Stimulated activated CD8-positive, alpha-beta memory T cell treated with anti-CD3 and anti-CD28 coated beads, Interleukin-12 subunit alpha, Interleukin-12 subunit beta, amount 100 ng/mL, for 24 hours (primary cell): ENCODE measurements around the gene IL11.

Experiments used
- DNase-seq: peaks from one replicate; pipeline ENCODE4 v3.0.0-alpha.2; 2020; ENCODE audit errors: extremely low read depth

The IL11 gene

DNA sequence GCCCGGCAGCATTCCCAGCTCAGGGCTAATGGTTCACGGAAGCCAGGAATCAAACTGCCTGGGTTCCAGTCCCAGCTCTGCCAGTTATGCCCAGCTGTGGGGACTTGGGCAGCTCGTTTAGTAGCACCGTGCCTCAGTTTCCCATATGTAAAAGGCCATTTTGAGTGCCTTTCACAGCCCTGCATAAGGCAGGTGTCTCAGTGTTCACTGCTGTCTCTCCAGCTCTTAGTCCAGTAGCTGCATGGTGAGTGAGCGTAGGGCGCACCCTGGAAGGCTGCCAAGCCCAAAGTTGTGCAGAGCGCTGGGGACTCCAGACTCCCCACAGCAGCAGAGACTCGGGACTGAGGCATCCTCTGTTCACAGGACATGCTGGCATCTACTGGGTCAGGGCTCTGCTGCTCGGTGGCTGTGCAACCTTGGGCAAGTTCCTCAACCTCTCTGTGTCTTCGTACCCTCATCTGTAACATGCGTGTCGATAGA lies 21.0 kb upstream of the IL11 start:
- no peak for DNase-seq

DNA sequence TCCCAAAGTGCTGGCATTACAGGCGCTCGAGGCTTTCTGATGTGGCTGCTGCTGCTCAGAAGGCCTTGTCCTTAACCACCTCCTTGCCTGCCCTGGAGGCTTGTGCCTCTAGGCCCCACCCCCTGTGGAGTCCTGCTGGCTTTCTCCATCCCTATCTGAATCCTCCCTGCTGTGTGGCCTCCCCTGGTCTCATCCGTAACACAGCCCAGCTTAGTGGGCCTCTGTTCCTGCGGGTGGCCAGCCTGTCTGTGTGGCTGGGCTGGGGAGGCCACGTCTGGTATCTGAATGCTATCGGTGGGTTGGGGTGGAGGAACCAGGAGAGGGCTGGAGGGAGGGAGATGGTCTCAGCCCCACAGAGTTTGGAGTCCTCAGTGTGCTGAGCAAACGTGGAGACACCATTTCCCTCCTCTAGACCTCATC lies 20.2 kb upstream of the IL11 start:
- DNase-seq = no peak

DNA sequence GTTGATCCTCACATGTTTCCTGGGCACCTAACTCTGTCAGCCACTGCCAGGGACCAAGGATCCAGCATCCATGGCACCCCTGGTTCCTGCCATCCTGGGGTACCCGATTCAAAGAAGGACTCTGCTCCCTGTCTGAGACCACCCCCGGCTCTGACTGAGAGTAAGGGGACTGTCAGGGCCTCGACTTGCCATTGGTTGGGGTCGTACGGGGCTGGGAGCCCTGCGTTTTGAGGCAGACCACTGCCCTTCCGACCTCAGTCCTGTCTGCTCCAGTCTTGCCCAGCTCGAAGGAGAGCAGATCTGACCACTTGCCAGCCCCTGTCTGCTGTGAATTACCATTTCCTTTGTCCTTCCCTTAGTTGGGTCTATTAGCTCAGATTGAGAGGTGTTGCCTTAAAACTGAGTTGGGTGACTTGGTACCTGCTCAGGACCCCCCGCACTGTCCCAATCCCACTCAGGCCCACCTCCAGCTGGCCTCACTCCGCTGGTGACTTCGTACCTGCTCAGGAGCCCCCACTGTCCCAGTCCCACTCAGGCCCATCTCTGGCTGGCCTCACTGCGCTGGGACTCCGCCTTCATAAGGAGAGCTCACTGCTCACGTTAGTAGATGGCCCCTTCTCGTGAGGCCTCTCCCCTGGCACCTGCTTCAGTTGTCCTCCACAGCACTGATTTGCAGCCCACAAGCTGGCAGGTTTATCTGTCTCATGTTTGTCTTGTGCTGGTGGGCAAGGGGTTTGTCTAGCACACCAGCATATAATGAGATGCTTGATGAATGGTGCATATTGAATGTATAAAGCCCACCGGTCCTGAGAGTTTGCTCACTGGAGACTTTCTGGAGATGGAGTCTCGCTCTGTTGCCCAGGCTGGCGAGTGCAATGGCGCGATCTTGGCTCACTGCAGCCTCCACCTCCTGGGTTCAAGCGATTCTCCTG lies 19.4 kb upstream of the IL11 start:
- DNase-seq = no peak

DNA sequence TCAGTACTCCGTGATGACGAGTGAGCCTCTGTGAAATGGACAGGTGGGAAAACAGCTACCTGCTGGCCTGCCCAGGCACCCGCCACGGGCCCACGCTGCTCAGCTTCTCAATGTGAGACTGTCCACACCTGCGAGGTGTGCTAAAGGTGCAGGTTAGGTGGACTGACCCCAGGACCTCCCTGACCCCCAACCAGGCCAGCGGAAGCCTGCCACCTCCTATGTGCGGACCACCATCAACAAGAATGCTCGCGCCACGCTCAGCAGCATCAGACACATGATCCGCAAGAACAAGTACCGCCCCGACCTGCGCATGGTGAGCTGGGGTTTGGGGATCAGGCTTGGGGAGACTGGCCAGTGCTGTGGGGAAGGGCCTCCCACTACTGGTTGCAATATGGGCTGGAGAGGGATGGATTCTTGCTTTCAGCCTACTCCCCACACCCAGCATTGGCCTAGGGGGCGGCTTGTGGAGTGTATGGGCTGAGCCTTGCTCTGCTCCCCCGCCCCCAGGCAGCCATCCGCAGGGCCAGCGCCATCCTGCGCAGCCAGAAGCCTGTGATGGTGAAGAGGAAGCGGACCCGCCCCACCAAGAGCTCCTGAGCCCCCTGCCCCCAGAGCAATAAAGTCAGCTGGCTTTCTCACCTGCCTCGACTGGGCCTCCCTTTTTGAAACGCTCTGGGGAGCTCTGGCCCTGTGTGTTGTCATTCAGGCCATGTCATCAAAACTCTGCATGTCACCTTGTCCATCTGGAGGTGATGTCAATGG lies 17.7 kb upstream of the IL11 start:
- no peak for DNase-seq

DNA sequence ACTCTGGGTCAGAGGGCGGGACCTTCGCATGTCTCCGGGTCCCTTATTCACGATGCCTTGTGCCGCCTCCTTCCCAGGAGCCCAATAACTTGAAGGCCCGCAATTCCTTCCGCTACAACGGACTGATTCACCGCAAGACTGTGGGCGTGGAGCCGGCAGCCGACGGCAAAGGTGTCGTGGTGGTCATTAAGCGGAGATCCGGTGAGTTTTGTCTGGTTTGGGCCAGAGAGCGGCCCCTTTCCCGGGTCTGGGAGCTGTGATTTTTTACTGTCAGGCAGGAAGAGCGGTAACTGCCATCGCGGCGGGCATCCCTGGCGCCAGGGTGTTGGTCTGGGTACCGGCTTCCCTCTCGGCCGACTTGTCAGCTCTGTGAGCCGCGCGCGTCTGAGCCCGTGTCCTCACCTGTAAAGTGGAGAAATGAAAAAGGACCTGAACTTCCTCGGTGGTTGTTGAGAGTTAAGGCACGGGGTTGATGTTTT lies 16.3 kb upstream of the IL11 start:
- no peak for DNase-seq

DNA sequence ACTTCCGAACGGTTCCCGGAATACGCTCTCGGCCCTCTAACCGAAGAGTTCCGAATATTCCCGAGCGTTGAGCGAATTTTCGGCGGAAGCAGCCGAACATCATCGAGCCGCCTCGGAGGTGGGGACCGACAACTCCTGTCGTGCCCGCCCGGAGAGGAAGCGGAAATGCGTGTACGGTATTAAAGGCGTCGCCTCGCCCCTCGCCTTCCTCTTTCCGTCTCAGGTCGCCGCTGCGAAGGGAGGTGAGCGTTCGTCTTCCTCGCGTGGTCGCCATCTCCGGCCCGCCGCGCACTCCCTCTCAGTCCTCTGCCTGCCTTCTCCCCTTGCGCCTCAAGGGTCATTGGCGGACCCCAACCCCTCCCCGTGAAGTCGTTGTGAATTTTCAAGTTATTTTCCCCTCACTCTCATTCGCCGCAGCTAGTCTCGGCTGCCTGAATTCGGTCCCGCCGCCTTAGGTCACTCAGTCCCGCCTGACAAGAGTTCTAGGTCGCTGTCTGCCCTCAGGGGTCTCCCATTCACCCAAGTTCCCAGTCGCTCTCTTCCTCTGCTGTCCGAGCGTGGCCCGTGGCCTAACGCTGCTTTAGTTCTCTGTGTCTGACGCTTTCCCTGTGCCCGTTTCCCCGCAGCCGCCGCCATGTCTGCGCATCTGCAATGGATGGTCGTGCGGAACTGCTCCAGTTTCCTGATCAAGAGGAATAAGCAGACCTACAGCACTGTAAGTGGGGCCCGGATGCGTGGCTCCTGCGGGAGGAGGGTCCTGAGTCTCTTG lies 15.6 kb upstream of the IL11 start, which contains the start of gene RPL28:
RPL28 (plus strand) TSS at position 209 of the 769 bp plus-strand sequence; CDS start at position 635, 426 bp downstream.
- DNase-seq = peak; percentile 96

DNA sequence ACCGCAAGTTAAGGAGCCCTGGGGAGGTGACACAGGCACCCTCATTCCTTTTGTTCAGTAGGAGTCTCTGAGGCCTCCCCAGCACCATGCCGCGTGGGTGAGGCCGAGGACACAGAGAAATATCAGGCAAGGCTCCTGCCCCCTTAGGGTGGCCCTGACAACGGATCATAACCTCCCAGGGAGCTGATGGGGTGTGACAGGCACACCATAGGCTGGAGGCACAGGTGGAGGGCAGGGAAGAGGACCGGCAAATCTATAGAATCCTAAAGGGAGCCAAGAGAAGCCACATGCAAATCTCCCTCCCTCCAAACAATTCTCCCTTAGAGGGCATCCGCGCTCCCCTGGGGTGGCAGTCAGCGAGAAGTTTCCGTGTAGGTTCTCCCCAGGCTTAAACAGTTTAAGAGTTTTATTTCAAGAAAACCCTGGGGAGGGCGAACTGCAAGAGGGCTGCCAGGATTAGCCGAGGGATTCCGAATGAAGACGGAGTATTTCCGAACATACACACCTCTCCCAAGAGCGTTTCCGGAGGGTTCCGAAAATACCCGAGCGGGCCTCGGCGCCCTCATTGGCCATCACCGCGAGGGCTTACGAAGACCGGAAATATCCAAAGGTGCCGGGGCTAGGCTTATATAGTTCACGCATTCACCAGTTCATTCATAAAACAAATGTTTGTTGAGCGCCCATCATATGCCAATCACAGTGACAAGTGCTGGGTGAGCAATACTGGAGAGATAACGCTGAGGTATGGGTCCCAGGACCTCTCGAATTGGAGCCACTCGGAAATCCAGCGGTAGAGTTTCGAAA lies 14.9 kb upstream of the IL11 start:
- DNase-seq = peak; percentile 80

DNA sequence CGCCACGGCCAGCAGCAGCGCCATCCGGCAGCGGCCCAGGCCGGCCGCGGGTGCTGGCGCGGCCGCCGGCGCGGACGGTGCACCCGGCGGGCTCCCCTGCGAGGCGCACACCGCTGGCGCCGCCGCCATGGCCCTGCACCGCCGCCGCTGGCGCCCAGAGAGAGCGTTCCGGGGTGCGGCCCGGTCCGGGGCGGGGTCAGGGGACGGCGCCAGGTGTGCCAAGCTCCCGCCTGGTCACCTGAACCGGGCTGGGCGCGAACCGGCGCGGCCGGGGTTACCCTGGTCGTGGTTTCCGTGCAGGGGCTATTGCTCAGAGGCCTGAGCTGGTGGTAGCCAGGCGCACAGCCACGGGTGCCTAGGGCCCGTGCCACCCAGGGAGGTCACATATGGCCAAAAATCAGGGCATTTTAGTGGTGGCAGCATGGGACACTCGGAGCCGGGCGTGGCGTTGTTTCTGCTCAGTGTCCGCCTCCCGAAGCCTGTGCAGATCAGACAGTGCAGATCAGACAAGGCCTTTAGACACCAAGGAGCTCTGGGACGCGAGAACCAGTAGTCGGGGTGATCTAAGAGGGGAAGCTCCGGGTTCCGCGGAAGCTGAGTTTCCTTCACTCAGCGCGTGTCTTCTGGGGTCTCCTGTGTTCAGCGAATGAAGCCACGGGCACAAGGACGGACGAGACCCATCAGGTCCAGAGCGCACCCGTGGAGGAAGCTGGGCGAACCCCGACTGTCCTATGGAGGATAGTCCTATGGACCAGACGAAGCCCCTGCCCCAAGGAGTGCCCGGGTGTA lies 14.1 kb upstream of the IL11 start, which contains the start of gene TMEM238:
TMEM238 (minus strand) TSS at position 162 of the 789 bp plus-strand sequence; CDS start at position 129, 33 bp downstream.
- no peak for DNase-seq

DNA sequence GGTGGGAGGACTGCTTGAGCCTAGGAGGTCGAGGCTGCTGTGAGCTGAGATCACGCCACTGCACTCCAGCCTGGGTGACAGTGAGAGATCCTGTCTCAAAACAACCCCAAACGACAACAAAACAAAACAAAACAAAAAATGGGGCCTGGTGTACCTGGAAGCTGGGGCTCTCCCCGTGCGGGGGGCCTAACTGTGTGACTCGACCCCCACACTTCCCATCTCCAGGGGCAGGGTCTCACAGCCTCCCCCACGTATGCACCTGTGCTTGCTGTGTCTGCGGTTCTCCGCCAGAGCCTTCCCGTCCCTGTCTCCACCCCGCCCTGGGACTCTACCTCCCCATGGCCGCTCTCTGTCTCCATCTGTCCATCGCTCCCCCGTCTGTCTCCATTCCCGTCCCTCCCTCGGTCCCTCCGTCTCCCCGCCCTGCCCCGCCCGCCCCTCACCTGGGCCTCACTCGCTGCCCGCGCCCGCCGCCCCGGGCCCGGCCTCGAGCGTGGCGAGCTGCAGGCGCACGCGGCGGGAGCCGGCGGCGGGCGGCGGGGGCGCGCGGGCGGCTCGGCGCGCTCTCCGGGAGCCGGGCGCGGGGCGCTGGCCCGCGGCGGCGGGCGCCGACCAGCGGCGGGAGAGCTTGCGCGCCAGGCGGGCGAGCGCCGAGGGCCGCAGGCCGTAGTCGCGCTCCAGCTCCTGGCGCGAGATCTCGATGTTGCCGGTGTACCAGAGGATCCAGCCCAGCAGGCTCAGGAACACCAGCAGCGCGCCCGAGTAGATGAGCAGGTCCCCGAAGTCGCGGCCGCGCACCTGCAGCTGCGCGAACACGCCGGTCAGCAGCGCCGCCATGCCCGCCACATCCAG lies 13.2 kb upstream of the IL11 start:
- no peak for DNase-seq

DNA sequence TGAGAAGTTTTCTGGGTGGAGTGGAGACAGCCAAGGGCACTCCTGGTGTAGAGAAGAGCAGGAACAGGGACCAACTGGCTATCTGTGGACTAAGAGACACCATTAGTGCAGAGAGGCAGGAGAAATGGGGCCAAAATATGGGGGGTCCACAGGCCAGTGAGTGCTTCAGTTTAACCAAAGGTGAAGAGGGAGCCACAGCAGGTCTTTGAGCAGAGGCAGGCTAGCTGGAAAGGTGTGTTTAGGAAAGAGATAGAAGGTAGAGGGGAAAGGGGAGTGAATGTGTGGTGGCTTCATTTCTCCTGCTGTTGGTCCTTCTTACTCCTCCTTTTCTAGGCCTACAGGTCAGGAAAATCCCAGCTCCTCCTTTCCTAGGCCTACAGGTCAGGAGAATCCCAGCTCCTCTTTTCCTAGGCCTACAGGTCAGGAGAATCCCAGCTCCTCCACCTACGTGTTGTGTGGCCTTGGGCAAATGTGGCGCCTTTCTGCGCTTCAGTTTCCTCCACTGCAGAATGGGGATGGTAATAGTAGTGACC lies 12.3 kb upstream of the IL11 start:
- no peak for DNase-seq

DNA sequence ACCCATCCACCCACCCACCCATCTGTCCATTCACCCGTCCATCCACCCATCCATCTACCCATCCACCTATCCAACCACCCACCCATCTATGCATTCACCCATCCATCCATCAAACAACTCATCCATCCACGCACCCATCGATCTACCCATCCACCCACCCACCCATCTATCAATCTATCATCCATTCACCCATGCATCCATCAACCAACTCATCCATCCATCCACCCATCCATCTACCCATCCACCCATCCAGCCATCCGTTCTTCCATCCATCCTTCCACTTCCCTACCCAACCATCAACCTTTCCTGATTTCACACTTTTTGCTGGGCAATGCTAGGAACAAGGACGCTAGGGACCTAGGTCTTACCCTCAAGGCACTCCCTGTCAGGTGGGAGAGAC lies 11.8 kb upstream of the IL11 start:
- no peak for DNase-seq

DNA sequence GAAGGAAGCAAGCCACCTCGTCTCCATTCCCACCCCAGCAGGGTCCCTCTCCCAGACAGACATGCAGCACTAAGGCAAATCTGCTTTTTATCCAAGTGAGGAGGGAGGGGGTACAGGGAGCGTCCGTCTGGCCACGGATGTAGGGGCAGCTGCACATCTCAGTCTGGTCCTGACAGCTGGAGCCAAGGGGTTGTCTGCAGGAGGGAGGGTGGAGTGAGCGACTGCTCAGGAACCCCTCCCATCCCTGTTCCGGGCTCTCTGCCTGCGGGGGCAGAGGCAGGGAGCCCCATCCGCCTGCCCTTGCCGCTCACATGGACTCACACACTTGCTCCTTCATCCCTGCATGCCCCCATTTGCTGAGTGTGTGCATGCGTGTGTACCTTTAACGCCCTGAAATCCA lies 8.9 kb upstream of the IL11 start:
- no peak for DNase-seq

DNA sequence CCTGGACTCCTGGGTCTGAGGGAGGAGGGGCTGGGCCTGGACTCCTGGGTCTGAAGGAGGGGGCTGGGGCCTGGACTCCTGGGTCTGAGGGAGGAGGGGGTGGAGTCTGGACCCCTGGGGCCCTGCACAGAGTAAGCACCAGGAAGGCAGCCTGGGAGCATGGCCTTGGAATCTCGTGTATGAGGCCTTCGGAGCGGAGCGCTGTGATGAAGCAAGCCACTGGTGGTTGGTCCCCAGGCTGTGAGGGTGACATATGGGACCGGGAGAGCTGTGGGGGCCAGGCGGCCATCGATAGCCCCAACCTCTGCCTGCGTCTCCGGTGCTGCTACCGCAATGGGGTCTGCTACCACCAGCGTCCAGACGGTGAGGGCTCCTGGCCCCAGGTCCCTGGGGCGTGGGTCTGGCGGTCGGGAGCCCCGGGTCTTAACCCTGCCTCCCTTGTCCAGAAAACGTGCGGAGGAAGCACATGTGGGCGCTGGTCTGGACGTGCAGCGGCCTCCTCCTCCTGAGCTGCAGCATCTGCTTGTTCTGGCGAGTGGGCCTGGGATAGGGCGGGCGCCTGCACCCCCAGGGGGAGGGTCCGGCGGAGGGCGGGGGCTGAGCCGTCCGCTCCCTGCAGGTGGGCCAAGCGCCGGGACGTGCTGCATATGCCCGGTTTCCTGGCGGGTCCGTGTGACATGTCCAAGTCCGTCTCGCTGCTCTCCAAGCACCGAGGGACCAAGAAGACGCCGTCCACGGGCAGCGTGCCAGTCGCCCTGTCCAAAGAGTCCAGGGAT lies 7.3 kb upstream of the IL11 start:
- no peak for DNase-seq

DNA sequence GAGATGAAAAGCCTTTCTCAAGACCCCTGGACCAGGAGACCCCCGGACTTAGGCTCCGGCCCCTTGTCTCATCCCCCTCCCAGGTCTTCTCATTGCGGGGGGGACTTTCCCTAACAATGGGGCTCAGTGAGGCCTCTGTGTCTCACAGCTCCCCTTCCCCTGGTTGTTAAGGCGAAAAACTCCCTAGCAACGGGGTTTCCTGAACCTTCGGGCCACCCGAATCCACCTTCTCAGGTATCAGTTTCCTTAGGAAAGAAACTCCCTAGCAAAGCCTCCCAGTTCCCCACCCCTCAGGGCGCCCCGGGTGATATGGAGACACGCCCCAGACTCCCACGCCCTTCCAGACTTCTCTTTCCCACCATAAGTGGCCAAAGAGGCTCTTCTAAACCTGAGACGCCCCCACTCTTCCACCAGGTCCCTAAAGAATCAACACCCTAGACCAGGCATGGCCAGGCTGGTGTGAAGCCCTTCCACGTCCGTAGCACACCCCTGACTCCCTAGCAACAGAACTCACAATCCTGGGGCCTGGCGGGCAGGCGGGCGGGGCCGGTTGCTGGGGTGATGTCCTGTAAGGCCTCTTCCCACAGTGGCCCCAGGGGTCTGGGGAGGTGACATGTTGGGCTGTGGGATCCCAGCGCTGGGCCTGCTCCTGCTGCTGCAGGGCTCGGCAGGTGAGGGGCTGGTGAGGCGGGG lies 6.1 kb upstream of the IL11 start, which contains the start of gene TMEM190:
TMEM190 (plus strand) TSS at position 586 of the 693 bp plus-strand sequence; CDS start at position 614, 28 bp downstream.
- no peak for DNase-seq

DNA sequence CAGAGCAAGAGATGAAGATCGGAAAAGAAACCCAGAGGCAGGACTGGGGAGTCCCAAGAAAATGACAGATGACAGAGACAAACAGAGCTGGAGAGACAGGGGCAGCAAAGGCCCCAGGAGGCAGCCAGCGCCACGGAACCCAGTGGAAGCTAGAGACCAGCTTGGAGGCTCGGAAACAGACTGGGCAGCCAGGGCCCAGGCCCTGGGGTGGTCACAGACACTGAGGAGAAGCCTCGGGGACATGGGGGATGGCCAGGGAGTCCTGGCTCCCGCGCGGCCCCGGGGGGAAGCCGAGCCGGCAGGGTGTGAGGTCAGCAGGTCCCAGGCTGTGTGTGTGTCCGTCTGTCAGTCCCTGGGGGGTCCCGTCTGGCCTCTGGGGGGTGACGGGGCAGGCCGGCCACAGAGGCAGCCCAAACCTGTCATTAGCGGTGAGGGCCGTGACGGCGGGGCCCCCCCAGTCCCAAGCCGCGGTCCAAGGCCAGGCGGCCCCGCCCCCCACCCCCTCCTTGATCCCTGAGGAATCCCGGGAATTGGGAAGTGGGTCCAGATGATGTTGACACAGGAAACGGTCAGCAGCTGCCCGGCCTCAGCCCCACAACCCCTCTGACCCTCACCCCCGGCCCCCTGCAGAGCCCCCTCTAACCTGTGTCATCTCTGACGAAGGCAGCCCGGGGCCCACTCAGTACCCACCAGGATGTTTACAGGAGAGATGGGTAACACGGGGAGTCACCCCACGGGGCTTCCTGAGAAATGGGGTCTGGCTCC lies 3.9 kb upstream of the IL11 start:
- DNase-seq = no peak

DNA sequence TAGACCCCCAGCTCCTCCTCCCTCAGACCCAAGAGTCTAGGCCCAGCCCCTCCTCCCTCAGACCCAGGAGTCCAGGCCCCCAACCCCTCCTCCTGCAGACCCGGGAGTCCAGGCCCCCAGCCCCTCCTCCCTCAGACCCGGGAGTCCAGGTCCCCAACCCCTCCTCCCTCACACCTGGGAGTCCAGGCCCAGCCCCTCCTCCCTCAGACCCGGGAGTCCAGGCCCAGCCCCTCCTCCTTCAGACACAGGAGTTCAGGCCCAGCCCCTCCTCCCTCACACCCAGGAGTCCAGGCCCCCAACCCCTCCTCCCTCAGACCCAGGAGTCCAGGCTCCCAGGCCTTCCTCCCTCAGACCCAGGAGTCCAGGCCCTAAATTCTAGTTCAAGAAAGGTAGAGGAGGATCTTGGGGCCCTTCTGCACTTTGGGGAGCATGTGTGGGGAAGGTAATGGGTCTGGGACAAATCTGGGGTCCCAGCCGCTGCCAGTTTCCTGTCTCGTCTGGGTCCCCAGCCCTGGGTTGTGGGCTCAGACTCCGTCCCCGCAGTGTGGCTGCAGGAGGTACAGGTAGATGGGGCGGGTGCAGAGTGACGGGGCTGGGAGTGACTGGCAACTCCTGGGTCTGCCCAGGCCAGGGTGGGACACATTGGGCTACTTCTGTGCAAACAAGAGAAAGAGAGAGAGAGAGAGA lies 3.2 kb upstream of the IL11 start:
- DNase-seq = no peak
